ENCODE measurements around the gene SHB.

The SHB gene

DNA sequence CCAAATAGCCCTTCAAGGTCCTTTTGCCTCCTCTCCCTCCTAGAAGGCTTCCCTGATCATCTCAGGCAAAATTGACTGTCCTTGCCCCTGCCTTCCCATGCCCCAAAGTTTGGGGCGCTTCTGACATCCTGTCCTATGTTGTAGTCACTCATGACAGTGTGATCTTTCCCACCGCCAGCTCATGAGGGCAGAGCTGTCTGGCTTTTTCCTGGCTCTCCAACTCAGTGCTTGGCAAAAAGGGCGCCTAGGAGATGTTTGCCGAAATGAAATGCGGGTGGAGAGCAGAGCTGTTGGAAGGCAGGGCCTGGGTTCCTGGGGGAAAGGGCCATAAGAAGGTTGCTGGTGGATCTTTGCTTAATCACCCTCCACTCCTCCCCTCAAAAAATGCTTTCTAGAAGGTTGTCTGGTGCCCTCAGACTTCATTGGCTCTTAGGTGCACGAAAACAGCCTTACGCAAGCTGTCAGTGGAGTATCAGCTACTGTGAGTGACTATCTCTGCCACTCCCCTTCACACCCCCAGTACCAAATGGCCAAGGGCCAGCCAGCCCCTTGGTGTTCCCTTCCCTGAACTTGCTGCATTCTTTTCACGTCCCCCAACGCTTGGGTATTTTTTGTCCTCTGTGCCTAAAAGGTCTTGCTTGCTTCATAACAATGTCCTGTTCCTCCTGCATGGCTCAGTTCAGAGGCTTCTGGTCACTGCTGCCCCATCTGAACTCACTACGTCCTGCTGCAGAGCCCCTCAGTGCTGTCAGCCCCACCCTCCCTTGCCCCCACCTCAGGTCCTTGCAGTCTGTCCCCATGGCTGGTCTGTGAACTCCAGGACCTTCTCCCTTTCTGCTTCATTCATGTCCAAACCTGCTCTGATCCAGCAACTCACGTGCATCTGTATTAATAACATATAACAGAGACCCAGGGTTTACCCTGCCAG lies 162.5 kb downstream of the SHB start:
- no peaks in the 10 kb centered on the region for H3K27me3 ChIP-seq (ENCODE audit: low read depth, low read length)
- H3K79me2 ChIP-seq (ENCODE audit: low read length), result peaks cover 21% of the 10 kb centered on the region
- H3K9me3 ChIP-seq (ENCODE audit: insufficient read depth, low read length), result no peaks in the 10 kb centered on the region
- H4K20me1 ChIP-seq (ENCODE audit: insufficient read depth, low read length), result peaks cover 6% of the 10 kb centered on the region; the same call in 1 of the 2 replicates
- H3K4me3 ChIP-seq (ENCODE audit: low read length), result no peak overlapping the region
- H2AFZ ChIP-seq (ENCODE audit: low read depth, low read length), result no peak overlapping the region
- no peak overlapping the region for H3K9ac ChIP-seq (ENCODE audit: low read length)
- no peak for TF ChIP-seq CTCF (IDR thresholded peaks at IDR 0.05; ENCODE audit: low read depth, low read length)
- TF ChIP-seq EZH2phosphoT487 (IDR thresholded peaks at IDR 0.05; ENCODE audit: low read depth), result no peak
- peaks cover 26% of the 10 kb centered on the region for H3K4me1 ChIP-seq (ENCODE audit: low read length)
- H3K27ac ChIP-seq (ENCODE audit: low read length), result no peak overlapping the region
- no peak overlapping the region for H3K4me2 ChIP-seq (ENCODE audit: low read length)
- H3K36me3 ChIP-seq (replicated peaks; ENCODE audit: low read depth, low read length), result no peaks in the 10 kb centered on the region

- Histone ChIP-seq H3K9ac (ENCODE audit: low read length) (no peak overlapping the region), H3K79me2 (ENCODE audit: low read length) (peaks cover 29% of the 10 kb centered on the region), H3K36me3 (replicated peaks; ENCODE audit: low read depth, low read length) (no peaks in the 10 kb centered on the region), H4K20me1 (ENCODE audit: insufficient read depth, low read length) (peaks cover 6% of the 10 kb centered on the region; the same call in 1 of the 2 replicates), H3K4me1 (ENCODE audit: low read length) (peaks cover 21% of the 10 kb centered on the region), H3K27me3 (ENCODE audit: low read depth, low read length) (no peaks in the 10 kb centered on the region), H2AFZ (ENCODE audit: low read depth, low read length) (no peak overlapping the region), H3K4me3 (ENCODE audit: low read length) (no peak overlapping the region), H3K4me2 (ENCODE audit: low read length) (no peak overlapping the region), H3K27ac (ENCODE audit: low read length) (no peak overlapping the region), H3K9me3 (ENCODE audit: insufficient read depth, low read length) (no peaks in the 10 kb centered on the region)
- TF ChIP-seq CTCF (IDR thresholded peaks at IDR 0.05; ENCODE audit: low read depth, low read length) (no peak), EZH2phosphoT487 (IDR thresholded peaks at IDR 0.05; ENCODE audit: low read depth) (no peak)
Observed at GRCh38 chr9:37905776-37906175, 163.3 kb downstream of the SHB start.

DNA sequence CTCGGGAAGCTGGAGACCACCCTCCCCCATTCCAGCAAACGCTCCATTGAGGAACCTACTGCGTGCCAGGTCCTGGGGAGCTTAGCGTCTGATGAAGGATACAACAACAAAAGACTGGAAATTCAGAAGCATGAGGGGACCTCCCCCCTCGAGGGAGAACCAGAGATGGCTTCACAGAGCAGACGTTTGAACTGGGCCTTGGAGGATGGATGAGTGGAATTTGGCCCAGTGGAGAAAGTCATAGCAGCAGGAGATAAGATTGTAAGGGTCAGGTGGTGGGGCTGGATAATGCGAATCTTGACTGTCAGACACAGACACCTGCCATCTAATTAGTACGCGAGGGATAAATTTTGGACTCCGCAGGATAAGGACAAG lies 163.9 kb downstream of the SHB start:
- Histone ChIP-seq H3K9ac (ENCODE audit: low read length) (no peak overlapping the region), H3K27me3 (ENCODE audit: low read depth, low read length) (no peaks in the 10 kb centered on the region), H3K79me2 (ENCODE audit: low read length) (peaks cover 35% of the 10 kb centered on the region), H3K9me3 (ENCODE audit: insufficient read depth, low read length) (no peaks in the 10 kb centered on the region), H3K27ac (ENCODE audit: low read length) (no peak overlapping the region), H4K20me1 (ENCODE audit: insufficient read depth, low read length) (peaks cover 6% of the 10 kb centered on the region; the same call in 1 of the 2 replicates), H3K4me2 (ENCODE audit: low read length) (0 out of 2 replicates have a peak overlapping the region, but pooled peaks have one; percentile 83), H3K4me3 (ENCODE audit: low read length) (no peak overlapping the region), H3K4me1 (ENCODE audit: low read length) (peaks cover 21% of the 10 kb centered on the region), H2AFZ (ENCODE audit: low read depth, low read length) (no peak overlapping the region), H3K36me3 (replicated peaks; ENCODE audit: low read depth, low read length) (no peaks in the 10 kb centered on the region)
- no peak for TF ChIP-seq CTCF (IDR thresholded peaks at IDR 0.05; ENCODE audit: low read depth, low read length)
- TF ChIP-seq EZH2phosphoT487 (IDR thresholded peaks at IDR 0.05; ENCODE audit: low read depth), result no peak

DNA sequence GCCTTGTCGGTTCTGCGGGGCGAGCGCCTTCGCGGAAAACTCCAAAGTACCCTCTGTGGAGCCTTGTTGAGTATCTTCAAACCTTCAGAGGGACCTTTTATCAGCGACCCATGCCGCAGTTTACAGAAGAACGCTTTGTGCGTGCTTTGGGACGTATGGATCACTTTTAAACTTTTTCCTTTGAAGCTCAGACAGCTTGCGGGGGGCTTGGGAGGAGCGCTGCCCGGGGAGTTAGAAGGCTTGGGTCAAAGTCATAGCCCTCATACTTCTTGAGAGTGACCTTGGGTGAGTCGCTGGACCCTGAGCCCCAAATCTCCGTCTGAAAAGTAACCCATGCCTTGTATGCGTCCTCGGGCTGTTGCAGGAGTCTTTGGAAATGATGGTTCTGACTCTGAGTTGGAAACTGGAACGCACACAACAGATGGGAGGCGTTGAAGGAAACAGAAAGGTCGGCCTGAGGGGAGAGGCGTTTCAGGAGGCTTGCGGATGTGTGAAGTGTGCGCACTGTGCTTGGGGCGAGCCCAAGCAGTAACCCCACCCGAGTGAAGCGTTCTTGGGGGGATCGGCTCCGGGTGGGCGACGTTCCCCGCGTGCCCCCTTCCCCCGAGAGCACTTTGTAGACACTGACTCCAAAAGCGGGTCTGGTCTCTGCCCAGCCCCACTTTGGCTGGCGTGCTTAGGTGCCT lies 164.4 kb downstream of the SHB start:
- Histone ChIP-seq H3K4me2 (ENCODE audit: low read length) (peak overlapping the region; percentile 83), H3K4me3 (ENCODE audit: low read length) (peak overlapping the region; percentile 93), H3K79me2 (ENCODE audit: low read length) (peaks cover 37% of the 10 kb centered on the region), H3K27me3 (ENCODE audit: low read depth, low read length) (no peaks in the 10 kb centered on the region), H3K4me1 (ENCODE audit: low read length) (peaks cover 21% of the 10 kb centered on the region), H3K9me3 (ENCODE audit: insufficient read depth, low read length) (no peaks in the 10 kb centered on the region), H3K36me3 (replicated peaks; ENCODE audit: low read depth, low read length) (no peaks in the 10 kb centered on the region), H2AFZ (ENCODE audit: low read depth, low read length) (peak overlapping the region; percentile 92), H3K9ac (ENCODE audit: low read length) (peak overlapping the region; percentile 86), H3K27ac (ENCODE audit: low read length) (peak overlapping the region; percentile 83), H4K20me1 (ENCODE audit: insufficient read depth, low read length) (peaks cover 6% of the 10 kb centered on the region; the same call in 1 of the 2 replicates)
- TF ChIP-seq EZH2phosphoT487 (IDR thresholded peaks at IDR 0.05; ENCODE audit: low read depth) (no peak), CTCF (IDR thresholded peaks at IDR 0.05; ENCODE audit: low read depth, low read length) (no peak)
